Hindlimb muscle (tissue), 1 donor: ENCODE results near the gene TP63. TPM values are rescaled to one million over a fixed set of nuclear protein-coding genes. Genes with fewer than 3 reads are reported as not detected.

Experiments used
- DNase-seq: peaks from one replicate; pipeline ENCODE4 v3.0.0-alpha.2; 2013
- polyA plus RNA-seq: library from polyadenylated mRNA; unstranded; fragments of 120-200 nt; gene quantifications from one replicate; pipeline ENCODE4 v1.2.1, GENCODE V29; 2013; ENCODE audit not compliant: insufficient read length

Gene TP63
- polyA plus RNA-seq, 1 donor: 17.1 TPM

- DNase-seq: no peak
These were observed 54.1 kb downstream of the TP63 start for GRCh38 chr3:189685291-189685690.

- no peak for DNase-seq
These were observed 54.7 kb downstream of the TP63 start for GRCh38 chr3:189685860-189686259.

GRCh38 chr3:189687475-189687874 lies 56.3 kb downstream of the TP63 start:
- no peak for DNase-seq

DNA sequence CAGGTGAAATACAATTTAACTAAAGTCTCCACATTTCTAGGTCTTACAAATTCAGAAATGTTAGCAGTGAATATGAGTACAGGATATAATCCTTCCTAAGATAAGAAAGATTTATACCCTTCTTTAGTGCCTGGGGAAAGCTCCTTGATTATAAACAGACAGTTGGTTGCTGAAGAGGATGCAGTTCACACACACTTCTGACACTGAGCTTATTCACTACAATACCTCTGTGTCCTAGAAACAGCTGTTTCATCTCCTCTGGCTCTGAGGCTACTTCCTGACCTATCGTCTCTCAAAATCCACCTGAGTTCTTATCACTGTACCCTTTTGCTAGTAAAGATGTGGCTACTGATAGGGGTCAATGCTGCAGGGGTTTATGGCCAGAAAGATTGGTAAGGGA lies 57.1 kb downstream of the TP63 start:
- DNase-seq: no peak

DNA sequence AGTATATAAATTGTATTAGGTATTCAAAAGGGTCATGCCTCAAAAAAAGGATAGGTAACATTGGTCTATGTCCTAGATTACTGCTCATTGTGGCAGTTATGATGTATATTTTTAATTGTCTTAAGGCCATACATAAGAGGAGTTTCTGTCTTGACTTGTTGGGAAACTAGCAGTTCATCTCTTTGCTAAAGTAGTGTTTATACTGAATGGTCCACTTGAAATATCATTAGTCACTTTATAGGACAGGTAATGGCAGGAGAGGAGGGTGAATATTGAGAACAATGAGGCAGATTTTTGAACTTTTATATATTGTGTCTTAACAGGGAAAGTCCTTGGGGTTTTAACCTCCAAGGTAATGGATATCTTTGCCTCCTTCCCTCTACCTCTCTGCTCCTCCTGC lies 58.4 kb downstream of the TP63 start:
- no peak for DNase-seq

- no peak for DNase-seq
These were observed 59.0 kb downstream of the TP63 start for GRCh38 chr3:189690237-189690636.

DNA sequence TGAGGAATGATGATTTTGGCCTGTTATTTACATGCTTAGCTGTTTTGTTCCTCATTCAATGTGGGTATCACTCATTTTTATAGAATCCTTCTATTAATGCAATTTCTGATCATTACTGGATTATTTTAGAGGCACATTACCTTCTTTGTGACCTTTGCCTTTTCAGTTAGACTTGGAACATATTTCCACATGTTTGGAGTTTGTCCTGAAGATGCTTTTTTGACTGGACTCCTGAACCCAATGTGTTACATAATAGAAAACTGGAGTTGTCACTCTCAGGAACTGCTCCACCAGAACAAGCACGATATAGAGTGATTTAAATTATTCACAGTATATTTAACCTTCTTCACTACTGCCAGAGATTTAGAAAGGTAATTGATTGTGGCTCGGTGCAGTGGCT lies 59.5 kb downstream of the TP63 start:
- no peak for DNase-seq

- no peak for DNase-seq
These were observed 64.2 kb downstream of the TP63 start for GRCh38 chr3:189695400-189695799.

DNA sequence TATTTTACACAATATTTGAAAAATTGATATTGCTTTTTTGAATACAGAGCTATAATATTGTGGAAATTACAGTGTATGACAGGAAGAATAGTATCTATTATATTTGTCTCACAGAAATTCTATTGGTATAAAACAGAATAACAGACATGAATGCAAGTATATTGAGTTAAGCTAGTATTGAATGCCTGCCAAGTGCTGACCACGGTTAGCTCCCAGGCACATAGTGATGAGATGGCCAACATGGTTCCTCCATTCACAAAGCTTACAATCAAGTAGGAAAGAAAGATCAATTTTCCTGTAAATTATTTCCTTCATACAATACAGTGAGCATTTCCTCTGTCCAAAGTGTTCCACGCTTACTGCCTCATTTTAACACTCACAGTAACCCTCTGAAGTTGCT lies 67.6 kb downstream of the TP63 start:
- no peak for DNase-seq

GRCh38 chr3:189699885-189700284 lies 68.7 kb downstream of the TP63 start:
- no peak for DNase-seq

DNA sequence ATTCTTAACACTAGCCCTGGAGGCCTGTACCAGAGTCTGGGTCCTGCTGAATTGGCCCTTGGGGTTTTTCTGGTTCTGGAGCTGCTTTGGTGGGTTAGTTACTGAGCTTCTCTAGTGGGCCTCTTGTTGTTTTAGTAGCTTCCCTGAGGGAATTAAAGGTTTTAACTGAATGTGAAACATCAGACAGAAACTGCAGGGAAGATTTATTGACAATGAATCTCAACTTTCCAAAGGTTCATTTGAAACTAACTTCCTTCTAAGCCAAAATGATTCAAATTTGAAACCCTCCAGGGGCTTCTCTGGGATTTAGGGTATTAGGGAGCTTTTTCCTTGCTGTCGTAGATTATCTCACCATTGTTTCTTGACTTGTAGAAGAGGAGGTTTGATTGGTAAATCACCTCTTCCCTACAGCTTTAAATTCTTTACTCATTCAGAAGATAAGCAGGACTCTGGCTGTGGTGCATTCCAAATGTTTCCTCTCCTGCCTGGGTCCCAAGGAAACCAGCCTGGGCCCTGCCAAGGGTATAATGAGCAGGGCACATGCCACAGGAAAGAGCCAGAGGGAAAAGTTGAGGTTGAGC lies 71.0 kb downstream of the TP63 start:
- no peak for DNase-seq

GRCh38 chr3:189703865-189704264 lies 72.7 kb downstream of the TP63 start:
- no peak for DNase-seq

GRCh38 chr3:189708375-189708774 lies 77.2 kb downstream of the TP63 start:
- no peak for DNase-seq

- DNase-seq: peak; percentile 91
These were observed 79.6 kb downstream of the TP63 start for GRCh38 chr3:189710620-189711402.

GRCh38 chr3:189712906-189713483 lies 81.8 kb downstream of the TP63 start:
- DNase-seq: no peak

GRCh38 chr3:189714991-189715961 lies 84.1 kb downstream of the TP63 start:
- no peak for DNase-seq

DNA sequence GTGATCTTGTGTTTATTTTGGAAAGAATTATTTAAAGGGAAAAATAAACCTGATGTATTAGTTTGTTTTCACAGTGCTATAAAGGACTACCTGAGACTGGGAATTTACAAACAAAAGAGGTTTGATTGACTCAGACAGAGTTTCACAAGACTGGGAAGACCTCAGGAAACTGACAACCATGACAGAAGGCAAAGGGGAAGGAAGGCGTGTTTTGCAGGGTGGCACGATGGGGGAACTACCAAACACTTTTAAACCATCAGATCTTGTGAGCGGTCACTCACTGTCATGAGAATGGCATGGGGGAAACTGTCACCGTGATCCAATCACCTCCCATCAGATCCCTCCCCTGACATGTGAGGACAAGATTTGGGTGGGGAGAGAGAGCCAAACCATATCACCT lies 87.0 kb downstream of the TP63 start:
- no peak for DNase-seq

DNA sequence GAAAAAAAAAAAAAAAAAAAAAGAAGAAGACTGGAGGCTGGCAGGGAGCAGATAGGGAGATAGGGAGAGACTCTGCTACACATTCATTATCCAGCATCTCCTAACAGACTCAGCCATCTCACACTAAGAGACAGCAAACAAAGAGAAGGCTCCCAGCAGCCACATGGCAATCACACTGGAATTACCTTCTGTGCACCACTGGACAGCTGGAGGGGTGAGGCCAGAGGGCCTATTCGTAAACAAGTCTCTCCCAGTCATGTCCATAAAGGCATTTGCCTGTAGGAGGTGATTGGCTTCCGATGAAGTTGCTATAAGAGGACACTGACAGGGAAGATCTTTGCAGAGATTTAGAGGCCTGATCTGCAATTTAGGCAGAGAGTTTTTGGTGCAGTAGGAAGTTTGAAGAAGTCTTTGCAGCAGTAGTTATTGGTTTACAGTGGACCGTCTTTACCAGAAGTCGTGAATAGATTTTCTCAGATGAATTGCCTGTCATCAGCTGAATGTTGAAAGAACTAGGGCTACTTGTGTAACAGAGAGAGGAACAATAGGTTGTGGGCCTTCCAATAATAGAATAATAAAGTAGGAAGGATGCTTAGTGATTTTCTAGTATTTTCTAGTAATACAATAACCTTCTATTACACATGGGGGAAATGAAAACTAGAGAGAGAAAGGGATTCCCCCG lies 89.7 kb downstream of the TP63 start:
- no peak for DNase-seq

GRCh38 chr3:189721873-189722665 lies 90.9 kb downstream of the TP63 start:
- DNase-seq: no peak

DNA sequence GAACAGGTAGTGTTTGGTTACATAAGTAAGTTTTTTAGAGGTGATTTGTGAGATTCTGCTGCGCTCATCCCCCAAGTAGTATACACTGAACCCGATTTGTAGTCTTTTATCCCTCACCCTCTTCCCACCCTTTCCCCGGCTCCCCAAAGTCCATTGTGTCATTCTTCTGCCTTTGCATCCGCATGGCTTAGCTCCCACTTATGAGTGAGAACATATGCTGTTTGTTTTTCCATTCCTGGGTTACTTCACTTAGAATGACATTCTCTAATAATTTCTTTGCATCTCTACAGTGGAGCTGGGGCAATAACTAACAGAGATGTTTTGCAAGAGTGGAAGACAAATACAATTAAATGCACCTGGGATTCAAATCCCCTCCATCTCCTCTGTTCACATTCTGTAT lies 93.2 kb downstream of the TP63 start:
- peak; percentile 75 for DNase-seq

DNA sequence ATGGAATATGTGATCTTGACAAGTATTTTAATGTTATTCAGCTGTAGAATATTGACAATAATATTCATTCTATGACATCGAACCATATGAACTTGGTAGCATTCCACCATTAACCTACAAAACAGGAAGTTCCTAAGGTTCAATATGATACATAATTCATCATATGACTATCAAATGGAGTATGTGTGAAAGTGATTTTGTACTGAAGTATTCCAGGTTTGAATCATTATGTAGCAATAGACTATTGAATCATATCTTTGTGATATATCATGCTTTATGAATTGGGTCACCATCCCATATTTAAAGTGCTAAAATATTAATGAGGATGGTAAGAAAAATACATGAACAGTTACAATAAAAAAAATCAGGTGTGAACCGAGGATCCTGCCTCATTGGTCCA lies 95.1 kb downstream of the TP63 start:
- DNase-seq: no peak
